PFSK-1 (cell line): Measurements from ENCODE around the gene PHLDA3.

ENCODE experiments used
- FOXP2 ChIP-seq: optimal IDR thresholded peaks from 2 replicates; pipeline ENCODE3; 2011; ENCODE audit warnings: borderline replicate concordance, control low read depth, inconsistent platforms; ENCODE audit not compliant: insufficient read depth; ENCODE audit errors: extremely low read length, extremely low read depth
- POLR2AphosphoS5 ChIP-seq: IDR thresholded peaks from 2 replicates; pipeline ENCODE4 v1.6.1; 2012; ENCODE audit warnings: low read depth, mild to moderate bottlenecking, control low read depth, low read length, moderate library complexity
- SIN3A ChIP-seq: IDR thresholded peaks from 2 replicates; pipeline ENCODE4 v1.6.1; 2012; ENCODE audit warnings: mild to moderate bottlenecking, low read length, moderate library complexity, borderline replicate concordance; ENCODE audit not compliant: insufficient read depth
- TAF1 ChIP-seq: IDR thresholded peaks from 2 replicates; pipeline ENCODE4 v1.6.1; 2012; ENCODE audit warnings: low read length, control low read depth, borderline replicate concordance; ENCODE audit not compliant: insufficient read depth
- TF ChIP-seq, protein P1 (sequence below), 2 experiments: IDR thresholded peaks; 2 replicates each; pipeline versions ENCODE4 v1.6.1 to v1.8.0; 2011 to 2012; ENCODE audit warnings: low read depth in 2 of 2, low read length in 2 of 2, control low read depth in 1 of 2, inconsistent platforms in 1 of 2, mild to moderate bottlenecking in 1 of 2, moderate library complexity in 1 of 2; ENCODE audit not compliant: insufficient read depth in 1 of 2

PHLDA3 gene

DNA sequence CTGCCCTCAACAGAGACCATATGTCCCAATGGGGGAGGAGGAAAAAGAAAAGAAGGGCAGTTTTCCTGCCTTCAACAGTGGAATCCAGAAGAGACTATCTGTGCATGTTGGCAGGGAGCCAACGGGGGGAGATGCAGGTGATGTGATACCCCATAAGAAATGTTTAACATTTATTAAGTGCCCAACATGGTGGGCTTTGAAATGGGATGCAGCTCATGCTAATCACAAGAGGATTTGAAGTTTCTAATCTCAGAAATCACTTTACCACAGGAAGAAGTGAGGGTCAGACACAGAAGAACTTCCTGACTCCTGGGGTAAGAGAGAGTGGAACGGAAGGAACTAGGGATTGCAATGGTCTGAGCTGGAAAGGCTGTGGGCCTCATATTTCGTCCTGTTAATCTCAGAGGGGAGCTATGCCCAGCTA is 21.7 kb upstream of the PHLDA3 start:
- no peak for TF ChIP-seq POLR2AphosphoS5
- no peak for TF ChIP-seq FOXP2
- no peak for TF ChIP-seq TAF1
- no peak for TF ChIP-seq SIN3A
- TF ChIP-seq, protein P1, sequence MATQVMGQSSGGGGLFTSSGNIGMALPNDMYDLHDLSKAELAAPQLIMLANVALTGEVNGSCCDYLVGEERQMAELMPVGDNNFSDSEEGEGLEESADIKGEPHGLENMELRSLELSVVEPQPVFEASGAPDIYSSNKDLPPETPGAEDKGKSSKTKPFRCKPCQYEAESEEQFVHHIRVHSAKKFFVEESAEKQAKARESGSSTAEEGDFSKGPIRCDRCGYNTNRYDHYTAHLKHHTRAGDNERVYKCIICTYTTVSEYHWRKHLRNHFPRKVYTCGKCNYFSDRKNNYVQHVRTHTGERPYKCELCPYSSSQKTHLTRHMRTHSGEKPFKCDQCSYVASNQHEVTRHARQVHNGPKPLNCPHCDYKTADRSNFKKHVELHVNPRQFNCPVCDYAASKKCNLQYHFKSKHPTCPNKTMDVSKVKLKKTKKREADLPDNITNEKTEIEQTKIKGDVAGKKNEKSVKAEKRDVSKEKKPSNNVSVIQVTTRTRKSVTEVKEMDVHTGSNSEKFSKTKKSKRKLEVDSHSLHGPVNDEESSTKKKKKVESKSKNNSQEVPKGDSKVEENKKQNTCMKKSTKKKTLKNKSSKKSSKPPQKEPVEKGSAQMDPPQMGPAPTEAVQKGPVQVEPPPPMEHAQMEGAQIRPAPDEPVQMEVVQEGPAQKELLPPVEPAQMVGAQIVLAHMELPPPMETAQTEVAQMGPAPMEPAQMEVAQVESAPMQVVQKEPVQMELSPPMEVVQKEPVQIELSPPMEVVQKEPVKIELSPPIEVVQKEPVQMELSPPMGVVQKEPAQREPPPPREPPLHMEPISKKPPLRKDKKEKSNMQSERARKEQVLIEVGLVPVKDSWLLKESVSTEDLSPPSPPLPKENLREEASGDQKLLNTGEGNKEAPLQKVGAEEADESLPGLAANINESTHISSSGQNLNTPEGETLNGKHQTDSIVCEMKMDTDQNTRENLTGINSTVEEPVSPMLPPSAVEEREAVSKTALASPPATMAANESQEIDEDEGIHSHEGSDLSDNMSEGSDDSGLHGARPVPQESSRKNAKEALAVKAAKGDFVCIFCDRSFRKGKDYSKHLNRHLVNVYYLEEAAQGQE (IDR thresholded peaks at IDR 0.05; ENCODE audit: insufficient read depth in 1 of 2, low read depth in 2 of 2, low read length in 2 of 2) = no peak

DNA sequence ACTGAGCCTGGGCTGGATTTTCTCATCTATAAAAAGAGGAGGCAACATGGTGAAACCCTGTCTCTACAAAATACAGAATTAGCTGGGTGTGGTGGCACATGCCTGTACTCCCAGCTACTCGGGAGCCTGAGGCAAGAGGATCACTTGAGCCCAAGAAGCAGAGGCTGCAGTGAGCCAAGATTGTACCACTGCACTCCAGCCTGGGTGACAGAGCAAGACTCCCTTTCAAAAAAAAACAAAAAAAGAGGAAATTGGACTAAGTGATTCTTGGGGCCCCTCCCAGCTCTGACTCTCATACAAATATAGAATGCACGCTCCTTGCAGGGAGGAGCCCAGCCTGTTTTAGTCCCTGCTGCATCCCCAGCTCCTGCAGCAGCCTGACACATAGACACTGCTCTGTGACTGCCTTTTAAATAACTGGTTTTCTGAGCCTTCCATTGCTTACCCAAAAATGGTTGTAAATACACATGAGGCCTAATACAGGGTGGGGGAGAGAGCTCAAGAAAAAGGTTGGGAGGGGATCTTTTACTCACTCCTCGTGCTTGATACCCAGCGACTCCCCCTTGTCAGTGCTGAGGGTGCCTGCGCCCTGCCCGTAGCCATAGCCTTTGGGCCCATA is 20.8 kb upstream of the PHLDA3 start:
- TF ChIP-seq TAF1 = no peak
- TF ChIP-seq, protein P1 (IDR thresholded peaks at IDR 0.05; ENCODE audit: insufficient read depth in 1 of 2, low read depth in 2 of 2, low read length in 2 of 2) = no peak
- no peak for TF ChIP-seq POLR2AphosphoS5
- no peak for TF ChIP-seq FOXP2
- TF ChIP-seq SIN3A = no peak

DNA sequence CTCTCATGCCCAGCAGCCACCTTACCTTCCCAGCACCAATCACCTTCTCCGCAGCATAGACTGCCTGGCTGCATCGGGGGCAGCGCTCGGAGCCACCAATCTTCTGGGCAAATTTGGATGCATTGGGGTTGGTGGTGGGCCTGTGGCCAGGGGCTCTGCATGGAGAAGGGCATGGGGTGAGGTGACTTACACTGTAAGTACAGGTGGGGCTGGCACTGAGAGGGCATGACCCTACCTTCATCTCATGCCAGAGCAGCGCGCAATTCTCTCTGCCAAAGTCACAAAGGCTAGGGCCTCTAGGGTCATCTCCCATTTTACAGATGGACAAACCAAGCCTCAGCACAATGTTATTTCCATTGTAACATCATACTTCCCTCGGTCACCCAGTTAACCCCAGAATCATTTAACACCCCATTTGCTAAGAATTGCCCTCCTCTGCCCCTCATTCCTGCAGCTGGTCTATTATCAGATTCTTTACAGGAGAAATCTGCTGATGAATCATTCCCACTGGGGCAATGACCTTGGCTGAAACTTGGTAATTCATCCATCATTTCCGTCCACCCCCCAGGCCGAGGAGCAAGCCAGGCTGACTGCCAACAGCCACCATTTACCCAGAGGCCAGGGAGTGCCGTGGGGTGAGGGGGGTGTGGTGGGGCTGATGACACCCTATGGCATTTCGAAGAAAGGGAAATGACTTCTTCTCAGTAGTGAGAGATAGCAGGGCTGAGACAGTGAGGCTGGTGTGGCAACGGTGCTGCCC is 20.0 kb upstream of the PHLDA3 start:
- TF ChIP-seq SIN3A (no peak), FOXP2 (peak; percentile 55)

DNA sequence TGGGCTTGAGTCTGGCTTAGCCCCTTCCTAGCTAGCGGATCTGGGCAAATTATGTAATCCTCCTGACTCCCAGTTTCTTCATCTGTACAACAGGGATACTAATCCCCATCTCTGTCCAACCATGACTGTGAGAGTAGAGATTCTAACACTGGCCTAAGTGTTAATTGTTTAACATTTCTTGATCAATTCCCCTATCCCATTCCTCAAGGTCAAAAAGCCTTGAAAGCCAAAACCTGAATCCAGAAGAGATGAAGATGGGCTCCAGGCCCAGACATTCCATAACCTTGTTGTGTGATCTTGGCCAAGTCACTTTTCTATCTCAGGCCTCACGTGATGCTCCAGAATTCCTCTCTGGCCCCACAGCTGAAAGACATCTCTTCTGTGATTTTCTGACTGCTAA is 18.8 kb upstream of the PHLDA3 start:
- no peak for TF ChIP-seq TAF1
- TF ChIP-seq SIN3A = no peak
- TF ChIP-seq, protein P1 (IDR thresholded peaks at IDR 0.05; ENCODE audit: insufficient read depth in 1 of 2, low read depth in 2 of 2, low read length in 2 of 2) = no peak

GRCh38 chr1:201486187-201486586 is 17.2 kb upstream of the PHLDA3 start:
- TF ChIP-seq, protein P1 (IDR thresholded peaks at IDR 0.05; ENCODE audit: insufficient read depth in 1 of 2, low read depth in 2 of 2, low read length in 2 of 2) = no peak
- no peak for TF ChIP-seq FOXP2
